Measurements from ENCODE around the gene CD6. TPM values are rescaled to one million over a fixed set of nuclear protein-coding genes. Genes with fewer than 3 reads are reported as not detected.

Gene CD6
- total and polyA plus RNA-seq, 8 donors: 1.1 to 2.8 (median 1.4) TPM; not detected in 2

GRCh38 chr11:60950933-60951605 is 20.4 kb upstream of the CD6 start:
- Histone ChIP-seq H3K27me3 (no peaks in the 10 kb centered on the region), H3K27ac (peak overlapping the region; percentile 66 to 94 (median 87)), H3K4me3 (peak overlapping the region; percentile 48 to 69 (median 58)), H3K9me3 (no peaks in the 10 kb centered on the region), H3K4me1 (peaks cover 8 to 53% (median 34%) of the 10 kb centered on the region in 4 donors), H3K36me3 (peaks cover 0 to 8% (median 7%) of the 10 kb centered on the region in 4 donors)
- peak; percentile 56 to 81 for DNase-seq
- intact Hi-C loops (cut with DNase I; ENCODE audit: low total_unique reads): no loop called here
- 13 to 28% (median 20%) methylated on average over 25 to 86 of the region's 86 CpGs for WGBS, 5 donors
- TF ChIP-seq POLR2AphosphoS5 (IDR thresholded peaks at IDR 0.05) (no peak), CTCF (IDR thresholded peaks at IDR 0.05) (no peak), EP300 (IDR thresholded peaks at IDR 0.05) (no peak), POLR2A (IDR thresholded peaks at IDR 0.05) (no peak)

GRCh38 chr11:60951606-60951903 is 19.9 kb upstream of the CD6 start:
- intact Hi-C loops (cut with DNase I; ENCODE audit: low total_unique reads): no loop called here
- Histone ChIP-seq H3K27me3 (no peaks in the 10 kb centered on the region), H3K36me3 (peaks cover 0 to 4% (median 2%) of the 10 kb centered on the region in 4 donors), H3K4me1 (peaks cover 8 to 53% (median 34%) of the 10 kb centered on the region in 4 donors), H3K27ac (peak overlapping the region; percentile 66 to 94 (median 87)), H3K9me3 (no peaks in the 10 kb centered on the region), H3K4me3 (peak overlapping the region; percentile 48 to 69 (median 58))
- DNase-seq: peak in 1 of 2 donors; percentile 44
- WGBS, 5 donors: 19 to 31% (median 26%) methylated on average over 6 to 8 of the region's 8 CpGs
- no peak for TF ChIP-seq CTCF (IDR thresholded peaks at IDR 0.05)
- TF ChIP-seq POLR2AphosphoS5 (IDR thresholded peaks at IDR 0.05): no peak
- no peak for TF ChIP-seq EP300 (IDR thresholded peaks at IDR 0.05)
- no peak for TF ChIP-seq POLR2A (IDR thresholded peaks at IDR 0.05)

GRCh38 chr11:60951904-60952741 is 19.4 kb upstream of the CD6 start, which contains the start of gene SLC15A3:
SLC15A3 (minus strand) TSS chr11:60952176; CDS start chr11:60951551, 625 bp downstream.
- peak within 1 kb of the TSS; percentile 66 to 94 (median 87) for H3K27ac ChIP-seq
- H3K4me1 ChIP-seq: peaks cover 8 to 53% (median 34%) of the 10 kb centered on the region in 4 donors
- no peaks in the 10 kb centered on the region for H3K9me3 ChIP-seq
- TF ChIP-seq EP300 (IDR thresholded peaks at IDR 0.05) (no peak), POLR2A (IDR thresholded peaks at IDR 0.05) (no peak), CTCF (IDR thresholded peaks at IDR 0.05) (no peak), POLR2AphosphoS5 (IDR thresholded peaks at IDR 0.05) (no peak)
- intact Hi-C loops (cut with DNase I; ENCODE audit: low total_unique reads): no loop called here
- H3K36me3 ChIP-seq: no peaks in the 10 kb centered on the region
- WGBS, 5 donors: 12 to 22% (median 15%) methylated on average over 22 to 23 of the region's 23 CpGs
- H3K4me3 ChIP-seq: peak within 1 kb of the TSS; percentile 48 to 69 (median 58)
- H3K27me3 ChIP-seq: no peaks in the 10 kb centered on the region
- peak; percentile 60 to 75 for DNase-seq

- no peaks in the 10 kb centered on the region for H3K9me3 ChIP-seq
- WGBS, 5 donors: 29 to 54% (median 44%) methylated on average over 3 of the region's 3 CpGs
- intact Hi-C loops (cut with DNase I; ENCODE audit: low total_unique reads): no loop called here
- peaks cover 8 to 53% (median 31%) of the 10 kb centered on the region in 4 donors for H3K4me1 ChIP-seq
- no peaks in the 10 kb centered on the region for H3K27me3 ChIP-seq
- peak overlapping the region; percentile 66 to 94 (median 87) for H3K27ac ChIP-seq
- H3K4me3 ChIP-seq: peak overlapping the region; percentile 48 to 69 (median 58)
- TF ChIP-seq EP300 (IDR thresholded peaks at IDR 0.05) (no peak), POLR2A (IDR thresholded peaks at IDR 0.05) (no peak), CTCF (IDR thresholded peaks at IDR 0.05) (no peak)
- no peaks in the 10 kb centered on the region for H3K36me3 ChIP-seq
- no peak for DNase-seq
Measured at GRCh38 chr11:60952742-60953170, 18.7 kb upstream of the CD6 start.

Data from stomach (tissue), 9 donors.